HEK293 (cell line): ENCODE results near the gene KLHDC9.

Experiments used
- GLIS2 ChIP-seq: fragments of 450-650 bp; formaldehyde crosslinking; IDR thresholded peaks from 2 replicates; pipeline ENCODE4 v1.5.1; 2016; ENCODE audit warnings: missing biosample characterization, missing genetic modification characterization
- KLF1 ChIP-seq: fragments of 450-650 bp; formaldehyde crosslinking; IDR thresholded peaks from 2 replicates; pipeline ENCODE4 v1.5.1; 2016; ENCODE audit warnings: missing biosample characterization, missing genetic modification characterization
- MEIS1 ChIP-seq: sonication (generic); formaldehyde crosslinking; IDR thresholded peaks from 2 replicates; pipeline ENCODE4 v1.8.1; 2022; ENCODE audit warnings: missing genetic modification reagents, mild to moderate bottlenecking, borderline replicate concordance
- PRDM2 ChIP-seq: fragments of 450-650 bp; formaldehyde crosslinking; IDR thresholded peaks from 2 replicates; pipeline ENCODE4 v1.5.1; 2016; ENCODE audit warnings: missing biosample characterization, missing genetic modification characterization, borderline replicate concordance
- SP3 ChIP-seq: fragments of 450-650 bp; formaldehyde crosslinking; IDR thresholded peaks from 2 replicates; pipeline ENCODE4 v1.5.1; 2016; ENCODE audit warnings: missing biosample characterization, missing genetic modification characterization
- SP7 ChIP-seq: fragments of 450-650 bp; formaldehyde crosslinking; IDR thresholded peaks from 2 replicates; pipeline ENCODE4 v1.5.1; 2016; ENCODE audit warnings: missing biosample characterization, missing genetic modification characterization
- YY1 ChIP-seq: fragments of 450-650 bp; formaldehyde crosslinking; IDR thresholded peaks from 2 replicates; pipeline ENCODE4 v1.5.1; 2018; ENCODE audit warnings: missing biosample characterization, missing genetic modification characterization
- ZBTB21 ChIP-seq: fragments of 450-650 bp; formaldehyde crosslinking; IDR thresholded peaks from 2 replicates; pipeline ENCODE4 v1.5.1; 2017; ENCODE audit warnings: missing biosample characterization, missing genetic modification characterization
- ZIC2 ChIP-seq: fragments of 450-650 bp; formaldehyde crosslinking; IDR thresholded peaks from 2 replicates; pipeline ENCODE4 v1.5.1; 2016; ENCODE audit warnings: missing biosample characterization, missing genetic modification characterization
- ZNF114 ChIP-seq: fragments of 450-650 bp; formaldehyde crosslinking; IDR thresholded peaks from 2 replicates; pipeline ENCODE4 v1.5.0; 2017; ENCODE audit warnings: missing biosample characterization, missing genetic modification characterization
- ZNF202 ChIP-seq: fragments of 450-650 bp; formaldehyde crosslinking; IDR thresholded peaks from 2 replicates; pipeline ENCODE4 v1.5.1; 2016; ENCODE audit warnings: missing biosample characterization, missing genetic modification characterization, borderline replicate concordance
- ZNF23 ChIP-seq: fragments of 450-650 bp; formaldehyde crosslinking; IDR thresholded peaks from 2 replicates; pipeline ENCODE4 v1.5.1; 2016; ENCODE audit warnings: missing biosample characterization, missing genetic modification characterization, borderline replicate concordance
- ZNF324 ChIP-seq: fragments of 450-650 bp; formaldehyde crosslinking; IDR thresholded peaks from 2 replicates; pipeline ENCODE4 v1.5.1; 2016; ENCODE audit warnings: missing biosample characterization, missing genetic modification characterization
- ZNF366 ChIP-seq: fragments of 450-650 bp; formaldehyde crosslinking; conservative IDR thresholded peaks from 2 replicates; pipeline ENCODE4 v1.5.1; 2016; ENCODE audit warnings: missing biosample characterization, missing genetic modification characterization
- ZNF394 ChIP-seq: fragments of 450-650 bp; formaldehyde crosslinking; IDR thresholded peaks from 2 replicates; pipeline ENCODE4 v1.5.1; 2016; ENCODE audit warnings: missing biosample characterization, missing genetic modification characterization, mild to moderate bottlenecking, moderate library complexity, borderline replicate concordance
- ZNF473 ChIP-seq: fragments of 450-650 bp; formaldehyde crosslinking; IDR thresholded peaks from 2 replicates; pipeline ENCODE4 v1.5.1; 2017; ENCODE audit warnings: missing biosample characterization, missing genetic modification characterization
- ZNF623 ChIP-seq: fragments of 450-650 bp; formaldehyde crosslinking; IDR thresholded peaks from 2 replicates; pipeline ENCODE4 v1.5.1; 2016; ENCODE audit warnings: missing biosample characterization, missing genetic modification characterization
- ZNF645 ChIP-seq: fragments of 450-650 bp; formaldehyde crosslinking; IDR thresholded peaks from 2 replicates; pipeline ENCODE4; 2016; ENCODE audit warnings: missing biosample characterization, missing genetic modification characterization
- ZNF704 ChIP-seq: fragments of 450-650 bp; formaldehyde crosslinking; IDR thresholded peaks from 2 replicates; pipeline ENCODE4 v1.5.1; 2016; ENCODE audit warnings: missing biosample characterization, missing genetic modification characterization
- ZNF76 ChIP-seq: fragments of 450-650 bp; formaldehyde crosslinking; IDR thresholded peaks from 2 replicates; pipeline ENCODE4; 2016; ENCODE audit warnings: low read depth, missing biosample characterization, missing genetic modification characterization, borderline replicate concordance
- ZNF843 ChIP-seq: fragments of 450-650 bp; formaldehyde crosslinking; IDR thresholded peaks from 2 replicates; pipeline ENCODE4 v1.5.1; 2016; ENCODE audit warnings: missing biosample characterization, missing genetic modification characterization
- TF ChIP-seq, protein P1 (sequence below): fragments of 450-650 bp; formaldehyde crosslinking; conservative IDR thresholded peaks from 2 replicates; pipeline ENCODE4 v1.5.1; 2016; ENCODE audit warnings: low read depth, missing biosample characterization, missing genetic modification characterization

Gene KLHDC9

GRCh38 chr1:161117759-161118581 is 19.8 kb downstream of the KLHDC9 start, which contains the start of the genes NIT1 and PFDN2 (continued):
- no peak for TF ChIP-seq PRDM2
- TF ChIP-seq ZNF473 (tag by site-specific recombination): no peak
- peak; percentile 67; the same call in 1 of the 2 replicates for TF ChIP-seq KLF1 (tag by site-specific recombination)
- TF ChIP-seq ZNF114 (tag by site-specific recombination): no peak
- TF ChIP-seq GLIS2 (tag by site-specific recombination): peak; percentile 66
- no peak for TF ChIP-seq ZNF23 (tag by site-specific recombination)
- TF ChIP-seq MEIS1 (CRISPR knock-in tag): no peak
- TF ChIP-seq ZNF202: no peak
- TF ChIP-seq ZNF366: no peak
- TF ChIP-seq YY1 (tag by site-specific recombination): peak; percentile 87
- TF ChIP-seq ZNF76 (tag by site-specific recombination): peak; percentile 83
- TF ChIP-seq, protein P1, sequence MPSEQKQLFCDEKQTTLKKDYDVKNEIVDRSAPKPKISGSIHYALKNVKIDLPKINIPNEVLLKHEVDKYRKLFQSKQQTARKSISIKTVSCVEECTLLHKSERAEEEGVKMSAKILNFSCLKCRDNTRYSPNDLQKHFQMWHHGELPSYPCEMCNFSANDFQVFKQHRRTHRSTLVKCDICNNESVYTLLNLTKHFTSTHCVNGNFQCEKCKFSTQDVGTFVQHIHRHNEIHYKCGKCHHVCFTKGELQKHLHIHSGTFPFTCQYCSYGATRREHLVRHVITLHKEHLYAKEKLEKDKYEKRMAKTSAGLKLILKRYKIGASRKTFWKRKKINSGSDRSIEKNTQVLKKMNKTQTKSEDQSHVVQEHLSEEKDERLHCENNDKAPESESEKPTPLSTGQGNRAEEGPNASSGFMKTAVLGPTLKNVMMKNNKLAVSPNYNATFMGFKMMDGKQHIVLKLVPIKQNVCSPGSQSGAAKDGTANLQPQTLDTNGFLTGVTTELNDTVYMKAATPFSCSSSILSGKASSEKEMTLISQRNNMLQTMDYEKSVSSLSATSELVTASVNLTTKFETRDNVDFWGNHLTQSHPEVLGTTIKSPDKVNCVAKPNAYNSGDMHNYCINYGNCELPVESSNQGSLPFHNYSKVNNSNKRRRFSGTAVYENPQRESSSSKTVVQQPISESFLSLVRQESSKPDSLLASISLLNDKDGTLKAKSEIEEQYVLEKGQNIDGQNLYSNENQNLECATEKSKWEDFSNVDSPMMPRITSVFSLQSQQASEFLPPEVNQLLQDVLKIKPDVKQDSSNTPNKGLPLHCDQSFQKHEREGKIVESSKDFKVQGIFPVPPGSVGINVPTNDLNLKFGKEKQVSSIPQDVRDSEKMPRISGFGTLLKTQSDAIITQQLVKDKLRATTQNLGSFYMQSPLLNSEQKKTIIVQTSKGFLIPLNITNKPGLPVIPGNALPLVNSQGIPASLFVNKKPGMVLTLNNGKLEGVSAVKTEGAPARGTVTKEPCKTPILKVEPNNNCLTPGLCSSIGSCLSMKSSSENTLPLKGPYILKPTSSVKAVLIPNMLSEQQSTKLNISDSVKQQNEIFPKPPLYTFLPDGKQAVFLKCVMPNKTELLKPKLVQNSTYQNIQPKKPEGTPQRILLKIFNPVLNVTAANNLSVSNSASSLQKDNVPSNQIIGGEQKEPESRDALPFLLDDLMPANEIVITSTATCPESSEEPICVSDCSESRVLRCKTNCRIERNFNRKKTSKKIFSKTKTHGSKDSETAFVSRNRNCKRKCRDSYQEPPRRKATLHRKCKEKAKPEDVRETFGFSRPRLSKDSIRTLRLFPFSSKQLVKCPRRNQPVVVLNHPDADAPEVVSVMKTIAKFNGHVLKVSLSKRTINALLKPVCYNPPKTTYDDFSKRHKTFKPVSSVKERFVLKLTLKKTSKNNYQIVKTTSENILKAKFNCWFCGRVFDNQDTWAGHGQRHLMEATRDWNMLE (tag by site-specific recombination): peak; percentile 43
- 0 out of 2 replicates have a peak, but pooled peaks have one; percentile 26 for TF ChIP-seq ZBTB21 (tag by site-specific recombination)
- peak; percentile 93 for TF ChIP-seq ZIC2 (tag by site-specific recombination)
- peak; percentile 57 for TF ChIP-seq ZNF843
- TF ChIP-seq SP3 (tag by site-specific recombination): peak; percentile 91
- peak; percentile 89 for TF ChIP-seq ZNF704 (tag by site-specific recombination)
- TF ChIP-seq SP7 (tag by site-specific recombination): peak; percentile 79
- 0 out of 2 replicates have a peak, but pooled peaks have one; percentile 51 for TF ChIP-seq ZNF394
- no peak; the same call in 1 of the 2 replicates for TF ChIP-seq ZNF623 (tag by site-specific recombination)
- no peak for TF ChIP-seq ZNF645 (tag by site-specific recombination)
- peak; percentile 82; the same call in 1 of the 2 replicates for TF ChIP-seq ZNF324 (tag by site-specific recombination)
